Bone marrow (tissue), 2 donors: ENCODE measurements around the gene BCL3.
"Not testable (repeated sequence)": the region's sequence is repeated elsewhere in the genome, so short reads cannot be mapped to it uniquely, and the experiment has no call there.

ENCODE experiments used
- DNase-seq, 2 donors: peaks; one replicate each; lab custom pipeline; 2025; lab: John Stamatoyannopoulos, UW

Gene BCL3

GRCh38 chr19:44748426-44749254 lies at the start of gene BCL3:
Gene BCL3 (plus strand): TSS chr19:44748708. CDS start chr19:44748791, 83 bp downstream.
- DNase-seq, result peak; percentile 81 to 84

- no peak for DNase-seq
Measured at GRCh38 chr19:44700547-44700946, 48.0 kb upstream of the BCL3 start.

GRCh38 chr19:44701228-44701627 lies 47.3 kb upstream of the BCL3 start:
- no peak for DNase-seq

GRCh38 chr19:44702551-44703176 lies 45.8 kb upstream of the BCL3 start:
- no peak for DNase-seq

- no peak for DNase-seq
Measured at GRCh38 chr19:44703336-44704078, 45.0 kb upstream of the BCL3 start.

- no peak for DNase-seq
Measured at GRCh38 chr19:44704982-44705381, 43.5 kb upstream of the BCL3 start.

GRCh38 chr19:44705502-44706010 lies 43.0 kb upstream of the BCL3 start:
- DNase-seq, result no peak

GRCh38 chr19:44706506-44707236 lies 41.8 kb upstream of the BCL3 start:
- no peak for DNase-seq

- no peak for DNase-seq
Measured at GRCh38 chr19:44707794-44708193, 40.7 kb upstream of the BCL3 start.

GRCh38 chr19:44708940-44709339 lies 39.6 kb upstream of the BCL3 start:
- DNase-seq, result no peak

GRCh38 chr19:44709434-44710266 lies 38.9 kb upstream of the BCL3 start:
- DNase-seq, result not testable (repeated sequence)

GRCh38 chr19:44710483-44710882 lies 38.0 kb upstream of the BCL3 start:
- DNase-seq, result no peak

GRCh38 chr19:44712864-44713515 lies 35.5 kb upstream of the BCL3 start:
- DNase-seq, result no peak

- DNase-seq, result no peak
Measured at GRCh38 chr19:44714597-44715169, 33.8 kb upstream of the BCL3 start.

- DNase-seq, result no peak
Measured at GRCh38 chr19:44717603-44718002, 30.9 kb upstream of the BCL3 start.

- no peak for DNase-seq
Measured at GRCh38 chr19:44718441-44719261, 29.9 kb upstream of the BCL3 start.

GRCh38 chr19:44719262-44719701 lies 29.2 kb upstream of the BCL3 start:
- no peak for DNase-seq

- DNase-seq, result not testable (repeated sequence)
Measured at GRCh38 chr19:44720396-44720795, 28.1 kb upstream of the BCL3 start.

GRCh38 chr19:44720945-44721344 lies 27.6 kb upstream of the BCL3 start:
- DNase-seq, result no peak
